ENCODE measurements around the gene SERPINB13.
"Not testable (repeated sequence)": the region's sequence is repeated elsewhere in the genome, so short reads cannot be mapped to it uniquely, and the experiment has no call there.

DNA sequence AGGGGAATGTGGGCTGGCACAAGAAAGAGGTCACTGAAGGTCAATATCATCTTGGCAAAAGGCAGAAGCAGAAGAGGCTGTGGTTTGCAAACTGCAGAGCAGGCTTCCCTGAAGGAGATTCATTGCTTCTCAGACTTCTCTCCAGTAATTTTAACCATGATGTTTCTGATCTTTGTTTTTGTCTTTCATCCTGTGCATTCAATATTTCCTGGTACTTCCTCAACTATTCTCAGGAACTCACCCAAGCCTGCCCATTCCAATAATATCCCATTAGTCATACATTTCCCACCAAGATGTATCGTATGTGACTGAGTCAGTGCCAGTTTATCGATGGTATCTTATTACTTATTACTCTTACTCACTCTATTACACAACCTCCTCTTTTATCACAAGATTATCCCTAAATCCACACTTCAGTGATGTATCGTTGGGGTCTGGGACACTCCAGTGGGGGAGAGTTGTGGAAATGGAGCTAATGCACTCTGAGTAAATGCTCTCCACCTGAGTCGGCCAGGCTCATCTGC lies 54.1 kb downstream of the SERPINB13 start:
- TF ChIP-seq, protein P1, sequence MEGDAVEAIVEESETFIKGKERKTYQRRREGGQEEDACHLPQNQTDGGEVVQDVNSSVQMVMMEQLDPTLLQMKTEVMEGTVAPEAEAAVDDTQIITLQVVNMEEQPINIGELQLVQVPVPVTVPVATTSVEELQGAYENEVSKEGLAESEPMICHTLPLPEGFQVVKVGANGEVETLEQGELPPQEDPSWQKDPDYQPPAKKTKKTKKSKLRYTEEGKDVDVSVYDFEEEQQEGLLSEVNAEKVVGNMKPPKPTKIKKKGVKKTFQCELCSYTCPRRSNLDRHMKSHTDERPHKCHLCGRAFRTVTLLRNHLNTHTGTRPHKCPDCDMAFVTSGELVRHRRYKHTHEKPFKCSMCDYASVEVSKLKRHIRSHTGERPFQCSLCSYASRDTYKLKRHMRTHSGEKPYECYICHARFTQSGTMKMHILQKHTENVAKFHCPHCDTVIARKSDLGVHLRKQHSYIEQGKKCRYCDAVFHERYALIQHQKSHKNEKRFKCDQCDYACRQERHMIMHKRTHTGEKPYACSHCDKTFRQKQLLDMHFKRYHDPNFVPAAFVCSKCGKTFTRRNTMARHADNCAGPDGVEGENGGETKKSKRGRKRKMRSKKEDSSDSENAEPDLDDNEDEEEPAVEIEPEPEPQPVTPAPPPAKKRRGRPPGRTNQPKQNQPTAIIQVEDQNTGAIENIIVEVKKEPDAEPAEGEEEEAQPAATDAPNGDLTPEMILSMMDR (conservative IDR thresholded peaks at IDR 0.05; ENCODE audit: low read length), result not testable (repeated sequence)
- TF ChIP-seq EZH2phosphoT487 (IDR thresholded peaks at IDR 0.05; ENCODE audit: borderline replicate concordance), result not testable (repeated sequence)

All from Loucy (cell line).